ENCODE data around the gene GFOD1. TPM values are rescaled to one million over a fixed set of nuclear protein-coding genes. Genes with fewer than 3 reads are reported as not detected.

The GFOD1 gene
- total RNA-seq, 1 experiment from 2014 or later = 0.68 TPM

- intact Hi-C loops (cut with micrococcal nuclease; ENCODE audit: unreplicated experiment) = no loop called here
- ChIA-PET POLR2A (ENCODE audit: unreplicated experiment) (no interaction called here), CTCF (no interaction called here)
- H2AFZ ChIP-seq = no peak overlapping the region
- H3K4me3 ChIP-seq = no peak overlapping the region
- H3K4me1 ChIP-seq (replicated peaks; ENCODE audit: insufficient read depth) = no peaks in the 10 kb centered on the region
- H3K79me2 ChIP-seq (ENCODE audit: low read depth) = no peaks in the 10 kb centered on the region
- H3K9me3 ChIP-seq (ENCODE audit: insufficient read depth, low read depth) = no peaks in the 10 kb centered on the region; the same call in 1 of the 2 replicates
- BruUV-seq (replicated peaks) = no TSS peak
- H3K27me3 ChIP-seq (ENCODE audit: insufficient read depth, low read depth) = no peaks in the 10 kb centered on the region
- DNase-seq = no peak
- H4K20me1 ChIP-seq (ENCODE audit: insufficient read depth) = no peaks in the 10 kb centered on the region
- no peak for TF ChIP-seq EZH2 (IDR thresholded peaks at IDR 0.05; ENCODE audit: low read depth)
- no peak for TF ChIP-seq CTCF (conservative IDR thresholded peaks at IDR 0.05)
- no peaks in the 10 kb centered on the region for H3K36me3 ChIP-seq (ENCODE audit: low read depth)
- no peaks in the 10 kb centered on the region for H3K9me2 ChIP-seq (ENCODE audit: insufficient read depth)
- H3F3A ChIP-seq (ENCODE audit: insufficient read depth, low read depth) = no peaks in the 10 kb centered on the region
- H3K27ac ChIP-seq = no peak overlapping the region
- no peak overlapping the region for H3K4me2 ChIP-seq
These were observed 73.4 kb downstream of the GFOD1 start for GRCh38 chr6:13413900-13414555.

GRCh38 chr6:13413466-13413862, 73.9 kb downstream of the GFOD1 start:
- POLR2A ChIA-PET (ENCODE audit: unreplicated experiment) = no interaction called here
- Histone ChIP-seq H2AFZ (no peak overlapping the region), H3K79me2 (ENCODE audit: low read depth) (no peaks in the 10 kb centered on the region), H3K4me2 (no peak overlapping the region), H3K4me3 (no peak overlapping the region), H3K9me2 (ENCODE audit: insufficient read depth) (no peaks in the 10 kb centered on the region), H3K27ac (no peak overlapping the region), H3K4me1 (replicated peaks; ENCODE audit: insufficient read depth) (peaks cover 4% of the 10 kb centered on the region), H3K36me3 (ENCODE audit: low read depth) (no peaks in the 10 kb centered on the region), H3F3A (ENCODE audit: insufficient read depth, low read depth) (peaks cover 3% of the 10 kb centered on the region; the same call in 1 of the 2 replicates), H3K27me3 (ENCODE audit: insufficient read depth, low read depth) (no peaks in the 10 kb centered on the region), H3K9me3 (ENCODE audit: insufficient read depth, low read depth) (no peaks in the 10 kb centered on the region; the same call in 1 of the 2 replicates), H4K20me1 (ENCODE audit: insufficient read depth) (no peaks in the 10 kb centered on the region)
- DNase-seq = no peak
- intact Hi-C loops (cut with micrococcal nuclease; ENCODE audit: unreplicated experiment) = no loop called here
- TF ChIP-seq CTCF (conservative IDR thresholded peaks at IDR 0.05) = no peak
- TF ChIP-seq EZH2 (IDR thresholded peaks at IDR 0.05; ENCODE audit: low read depth) = no peak
- no TSS peak for BruUV-seq (replicated peaks)
- CTCF ChIA-PET = no interaction called here

- Histone ChIP-seq H3K79me2 (ENCODE audit: low read depth) (no peaks in the 10 kb centered on the region), H3K27ac (no peak overlapping the region), H2AFZ (no peak overlapping the region), H3K36me3 (ENCODE audit: low read depth) (no peaks in the 10 kb centered on the region), H3K4me2 (no peak overlapping the region), H3K4me1 (replicated peaks; ENCODE audit: insufficient read depth) (peaks cover 10% of the 10 kb centered on the region), H3K9me2 (ENCODE audit: insufficient read depth) (no peaks in the 10 kb centered on the region), H4K20me1 (ENCODE audit: insufficient read depth) (no peaks in the 10 kb centered on the region), H3F3A (ENCODE audit: insufficient read depth, low read depth) (peaks cover 9% of the 10 kb centered on the region; the same call in 1 of the 2 replicates), H3K9me3 (ENCODE audit: insufficient read depth, low read depth) (no peaks in the 10 kb centered on the region; the same call in 1 of the 2 replicates), H3K27me3 (ENCODE audit: insufficient read depth, low read depth) (no peaks in the 10 kb centered on the region), H3K4me3 (no peak overlapping the region)
- CTCF ChIA-PET = no interaction called here
- BruUV-seq (replicated peaks) = no TSS peak
- TF ChIP-seq CTCF (conservative IDR thresholded peaks at IDR 0.05) (no peak), EZH2 (IDR thresholded peaks at IDR 0.05; ENCODE audit: low read depth) (no peak)
- no peak for DNase-seq
- POLR2A ChIA-PET (ENCODE audit: unreplicated experiment) = no interaction called here
- intact Hi-C loops (cut with micrococcal nuclease; ENCODE audit: unreplicated experiment) = no loop called here
These were observed 74.5 kb downstream of the GFOD1 start for GRCh38 chr6:13412639-13413465.
